Hepatic stellate cell (primary cell): Measurements from ENCODE around the gene DPP7.
"Not testable (repeated sequence)": the region's sequence is repeated elsewhere in the genome, so short reads cannot be mapped to it uniquely, and the experiment has no call there.

Experiments
- DNase-seq: peaks from one replicate; pipeline ENCODE4 v3.0.0; 2011; ENCODE audit warnings: low spot score

DPP7 gene

DNA sequence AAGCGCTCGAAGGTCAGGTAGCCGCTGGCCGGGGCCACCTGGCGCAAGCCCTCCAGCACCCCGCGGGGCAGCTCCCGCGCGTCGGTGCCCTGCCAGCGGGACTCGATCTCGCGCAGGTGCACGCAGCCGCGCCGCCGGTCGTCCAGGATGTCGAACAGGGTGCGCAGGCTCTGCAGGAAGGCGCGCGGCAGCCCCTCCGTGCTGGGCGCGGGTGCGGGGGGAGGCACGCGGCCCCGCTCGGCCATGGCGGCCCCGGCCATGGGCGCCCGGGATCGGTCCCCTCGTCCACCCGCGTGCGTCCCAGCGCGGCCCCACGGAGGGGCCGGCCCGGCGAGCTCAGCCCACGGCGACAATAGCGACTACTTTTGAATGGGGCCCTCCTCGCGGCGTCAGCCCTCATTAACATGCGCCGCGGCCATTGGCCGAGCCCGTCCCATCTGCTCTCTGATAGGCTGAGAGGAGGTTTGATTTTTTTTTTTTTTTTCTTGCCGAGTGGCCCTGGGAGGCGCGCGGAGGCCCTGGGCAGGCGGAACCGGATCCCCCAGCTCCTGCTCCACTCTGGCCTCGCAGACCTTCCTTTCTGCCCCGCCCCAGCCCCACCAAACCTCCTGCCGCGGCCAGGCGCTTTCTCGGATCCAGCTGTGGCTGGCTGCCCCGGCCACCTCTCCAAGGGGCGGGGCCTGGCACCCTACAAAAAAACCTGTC lies 44.2 kb downstream of the DPP7 start, which contains the start of gene SAPCD2:
TSS of gene SAPCD2 (minus strand) at position 357 of the 705 bp plus-strand sequence. CDS start at position 260, 97 bp downstream.
- peak; percentile 97 for DNase-seq

DNA sequence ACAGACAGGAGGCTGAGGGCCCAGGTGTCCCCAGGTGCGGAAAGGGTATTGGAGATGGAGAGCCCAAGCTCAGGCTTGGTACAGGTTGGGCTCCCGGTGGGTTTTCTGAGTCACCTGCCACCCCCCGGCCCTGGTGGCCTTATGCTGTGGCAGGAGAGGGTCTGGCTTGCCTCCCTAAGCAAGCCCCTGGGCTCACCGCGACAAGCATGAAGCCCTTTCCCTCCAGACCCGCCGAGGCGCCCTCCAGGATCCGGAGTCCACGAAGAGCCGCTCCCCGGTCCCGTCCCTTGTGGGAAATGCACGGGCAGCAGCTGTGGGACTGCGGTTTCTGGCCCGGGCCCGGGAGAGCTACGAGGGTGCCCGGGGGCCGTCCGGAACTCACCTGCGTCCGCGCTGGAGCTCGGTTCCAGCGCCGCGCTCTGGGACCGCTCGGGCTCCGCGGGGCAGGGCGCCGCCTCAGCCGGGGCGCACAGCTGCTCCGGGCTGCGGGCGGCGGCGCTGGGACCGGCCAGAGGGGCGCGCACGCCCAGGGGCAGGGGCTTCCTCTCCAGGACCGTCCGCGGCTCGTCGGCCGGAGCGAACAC lies 44.9 kb downstream of the DPP7 start:
- DNase-seq: no peak

DNA sequence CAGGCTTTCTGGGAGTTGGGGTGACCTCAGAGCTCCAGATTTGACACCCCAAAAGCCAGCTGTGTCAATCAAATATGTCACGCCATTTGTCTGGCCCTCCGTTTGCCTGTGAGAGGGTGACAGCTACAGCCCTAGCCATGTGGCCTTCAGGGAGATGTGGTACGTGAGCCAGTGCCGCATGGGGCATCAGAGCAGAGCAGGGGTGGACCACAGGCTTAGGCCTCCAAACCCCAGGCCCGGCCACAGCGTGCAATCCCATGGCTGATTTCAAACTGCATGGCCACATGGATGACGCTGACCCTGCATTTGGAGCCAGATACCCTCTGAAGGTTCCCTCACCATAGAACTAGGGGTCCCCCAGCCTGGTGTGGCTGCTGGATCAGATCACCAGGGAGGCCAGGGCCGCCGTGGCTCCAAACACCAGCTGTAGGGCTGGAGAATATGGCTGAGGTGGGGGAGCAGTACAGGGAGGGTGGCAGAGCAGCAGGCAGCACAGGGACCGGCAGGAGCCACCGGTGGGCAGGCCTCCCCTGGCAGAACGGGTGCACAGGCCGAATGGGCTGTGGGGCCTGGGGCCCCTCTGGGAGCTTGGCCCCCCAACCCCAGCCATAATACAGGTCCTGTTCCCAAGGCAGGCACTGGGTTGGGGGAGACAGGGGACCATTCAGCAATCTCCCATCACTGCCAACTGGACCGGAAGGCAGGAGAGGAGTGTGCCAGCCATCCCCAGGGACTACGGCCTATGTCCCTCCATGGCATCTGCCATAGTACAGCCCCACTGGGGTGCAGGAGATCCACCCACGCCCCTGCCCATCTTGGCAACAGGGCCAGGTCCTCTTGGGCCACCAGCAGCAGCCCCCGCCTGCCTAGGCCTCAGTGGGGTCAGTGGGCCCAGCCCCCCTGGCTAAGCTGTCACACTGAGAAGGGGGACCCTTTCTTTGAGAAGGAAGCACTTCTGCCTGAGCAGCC lies 45.7 kb downstream of the DPP7 start:
- no peak for DNase-seq

DNA sequence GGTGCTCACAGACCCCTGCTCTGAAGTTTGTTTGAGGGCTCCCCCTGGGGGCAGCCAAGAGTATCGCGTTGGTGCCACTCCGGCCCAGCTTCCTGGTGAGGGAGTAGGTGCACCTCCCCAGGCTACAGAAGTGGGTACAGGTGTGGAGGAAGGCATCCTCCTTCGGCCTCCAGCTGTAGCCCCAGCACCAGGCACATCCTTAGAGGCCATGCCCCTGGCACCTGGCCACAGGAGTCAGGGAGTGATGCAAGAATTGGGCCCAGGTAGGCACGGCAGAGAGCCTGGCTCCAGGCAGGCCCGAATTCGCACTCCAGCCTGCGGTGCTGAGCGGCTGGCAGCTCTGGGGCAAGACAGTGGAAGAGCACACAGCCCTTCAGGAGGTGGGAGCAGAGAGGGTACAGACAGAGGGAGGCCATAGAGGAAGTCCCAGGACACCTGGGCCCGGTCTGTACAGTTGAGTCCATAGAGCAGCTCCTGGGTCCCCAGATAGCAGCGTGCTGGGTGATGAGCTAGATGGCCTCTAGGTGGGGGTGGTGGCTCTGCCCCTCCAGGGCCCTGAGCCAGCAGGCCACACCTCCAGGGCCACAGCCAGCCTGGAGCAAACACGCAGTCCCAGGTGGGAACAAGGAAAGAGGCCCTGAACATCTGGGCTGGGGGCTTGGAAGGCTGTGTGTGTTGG lies 46.5 kb downstream of the DPP7 start:
- peak; percentile 90 for DNase-seq

DNA sequence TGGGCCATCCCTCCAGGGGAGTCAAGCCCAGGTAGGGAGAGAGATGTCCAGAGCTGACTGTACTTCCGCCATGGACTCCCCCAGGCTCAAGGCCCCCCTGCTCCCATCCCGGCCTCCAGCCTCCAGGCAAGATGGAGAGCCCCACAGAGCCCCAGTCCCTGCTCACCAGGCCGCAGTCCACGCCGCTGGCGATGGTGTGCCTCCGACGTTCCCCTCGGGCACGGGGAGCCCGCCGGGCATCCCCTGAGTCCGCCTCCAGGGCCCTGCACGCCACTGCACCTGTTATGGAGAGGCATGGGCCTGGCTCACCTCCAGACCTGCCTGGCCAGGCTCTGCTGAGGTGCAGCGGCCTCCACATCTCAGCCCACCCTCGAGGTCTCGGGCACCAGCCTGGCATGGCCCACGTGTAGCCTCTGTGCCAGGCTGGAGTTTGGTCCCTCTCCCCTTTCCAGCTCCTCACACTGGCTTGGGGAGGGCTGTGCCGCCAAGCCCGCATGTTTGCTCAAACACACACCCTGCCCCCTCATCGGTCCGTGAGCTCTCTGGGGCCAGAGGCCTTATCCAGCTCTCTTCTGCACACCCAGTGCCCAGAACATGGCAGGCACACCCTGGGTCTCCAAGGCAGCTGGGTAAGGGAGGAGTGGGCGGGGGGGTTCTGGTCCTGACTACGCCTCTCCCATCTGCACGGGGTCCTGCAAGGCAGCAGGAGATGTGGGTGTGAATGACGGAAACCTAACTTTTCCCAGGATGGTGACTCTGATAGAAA lies 48.3 kb downstream of the DPP7 start:
- DNase-seq: no peak

DNA sequence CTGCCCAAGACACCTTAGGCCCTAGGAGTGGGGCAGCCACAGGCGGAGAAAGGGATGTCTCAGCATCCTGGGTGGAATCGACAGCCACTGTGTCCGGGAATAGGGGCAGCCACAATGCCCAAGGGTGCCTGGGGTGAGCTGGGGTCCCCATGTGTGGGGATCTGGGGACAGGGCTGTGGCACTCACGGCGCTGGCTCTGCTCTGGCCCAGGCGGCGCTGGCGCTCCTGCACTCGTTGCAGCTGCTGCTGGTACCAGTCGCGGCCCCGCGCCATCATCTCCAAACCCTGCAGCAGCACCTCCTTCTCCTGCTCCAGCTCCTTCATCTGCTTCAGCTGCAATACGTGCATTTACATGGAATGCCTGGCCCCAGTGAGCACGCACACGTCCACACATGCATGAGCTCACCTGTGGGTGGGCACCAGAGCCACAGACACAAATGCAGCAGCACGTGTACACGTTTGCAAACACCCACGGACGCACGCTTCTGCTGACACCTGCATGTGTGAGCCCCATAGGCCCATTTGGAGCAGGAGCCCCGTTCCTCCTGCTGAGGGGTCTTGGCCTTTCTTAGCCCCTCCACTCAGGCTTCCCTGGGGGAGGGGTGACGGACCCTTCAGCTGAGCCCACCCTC lies 49.1 kb downstream of the DPP7 start:
- no peak for DNase-seq

DNA sequence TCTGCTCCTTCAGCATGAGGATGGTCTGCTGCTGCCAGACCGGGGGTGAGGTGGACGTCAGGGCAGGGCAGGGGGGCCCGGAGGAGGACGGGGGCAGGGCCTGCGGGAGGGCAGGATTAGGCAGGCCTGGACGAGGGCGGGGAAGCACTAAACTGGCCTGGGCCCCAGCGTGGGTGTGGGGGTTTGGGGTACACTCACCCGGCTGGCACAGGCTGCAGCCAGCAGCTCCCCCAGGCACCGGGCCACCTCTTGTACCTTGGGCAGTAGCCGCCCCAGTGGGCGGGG lies 49.7 kb downstream of the DPP7 start:
- DNase-seq: no peak

DNA sequence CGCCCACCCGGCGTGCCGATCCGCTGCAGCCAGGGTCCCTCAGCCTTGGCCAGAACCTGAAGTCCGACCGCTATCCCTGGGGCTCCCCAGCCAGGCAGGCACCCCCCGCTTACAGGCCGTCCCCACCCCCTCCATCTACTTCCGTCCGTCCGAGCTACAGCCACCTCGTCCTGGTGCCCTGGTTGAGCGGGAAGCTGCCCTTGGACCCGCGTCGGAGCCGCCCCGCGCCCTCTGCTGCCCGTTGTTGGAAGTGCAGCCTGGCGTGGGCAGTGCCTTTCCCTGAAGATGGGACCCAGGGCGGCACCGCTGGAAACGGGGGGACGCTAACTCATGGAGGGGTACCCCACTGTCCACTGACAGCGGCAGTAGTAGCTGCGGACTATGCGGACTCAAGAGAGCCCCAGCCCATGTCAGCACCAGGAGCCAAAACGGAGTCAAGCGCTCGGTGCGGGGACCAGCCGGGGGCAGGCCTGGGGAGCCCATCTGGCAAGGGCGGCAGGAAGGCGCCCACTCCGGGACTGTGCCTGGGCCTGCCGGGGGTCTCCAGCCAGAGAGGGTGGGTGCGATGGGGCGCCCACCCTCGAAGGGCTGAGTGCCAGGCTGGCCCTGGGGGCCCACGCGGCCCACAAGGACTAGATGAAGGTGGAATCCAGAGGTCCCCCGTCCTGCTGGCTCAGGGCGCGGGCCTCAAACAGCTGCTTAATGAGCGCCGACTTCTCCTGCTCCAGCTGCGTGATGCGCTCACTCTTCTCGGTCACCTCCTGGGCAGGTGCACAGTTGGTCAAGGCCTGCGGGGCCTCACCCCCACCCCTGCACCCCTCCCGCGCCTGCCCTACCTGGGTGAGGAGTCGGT lies 50.3 kb downstream of the DPP7 start:
- peak; percentile 68 for DNase-seq

DNA sequence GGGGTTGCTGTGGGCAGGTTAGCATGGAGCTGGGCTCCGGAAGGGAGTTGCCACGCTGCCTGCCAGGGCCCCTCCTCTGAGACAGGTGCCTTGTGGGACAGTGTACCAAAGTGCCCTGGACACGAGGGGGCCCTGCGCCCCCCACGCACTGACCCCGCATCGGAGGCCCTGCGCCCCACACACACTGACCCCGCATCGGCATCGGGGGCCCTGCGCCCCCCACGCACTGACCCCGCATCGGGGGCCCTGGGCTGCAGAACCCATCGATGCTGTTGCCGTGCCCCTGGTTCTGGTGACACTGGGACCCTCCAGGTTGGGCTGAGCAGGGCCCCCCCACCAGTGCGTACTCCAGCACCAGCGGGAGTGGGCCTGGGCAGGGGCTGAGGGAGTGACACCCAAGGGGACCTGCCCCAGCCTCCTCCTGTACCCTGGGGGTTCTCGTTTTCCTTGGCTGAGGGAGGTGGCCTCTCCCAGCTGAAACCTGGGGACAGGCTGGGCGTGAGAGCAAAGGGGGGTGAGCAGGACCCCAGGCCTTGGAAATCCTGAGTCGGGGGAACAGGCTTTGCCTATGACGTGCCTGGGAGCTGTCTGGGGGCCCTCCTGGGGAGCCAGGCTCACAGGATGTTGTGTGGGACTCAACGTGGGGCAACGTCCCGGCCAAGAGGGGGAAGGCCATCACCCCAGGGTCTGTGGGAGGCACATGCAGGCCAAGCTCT lies 51.1 kb downstream of the DPP7 start:
- no peak for DNase-seq

DNA sequence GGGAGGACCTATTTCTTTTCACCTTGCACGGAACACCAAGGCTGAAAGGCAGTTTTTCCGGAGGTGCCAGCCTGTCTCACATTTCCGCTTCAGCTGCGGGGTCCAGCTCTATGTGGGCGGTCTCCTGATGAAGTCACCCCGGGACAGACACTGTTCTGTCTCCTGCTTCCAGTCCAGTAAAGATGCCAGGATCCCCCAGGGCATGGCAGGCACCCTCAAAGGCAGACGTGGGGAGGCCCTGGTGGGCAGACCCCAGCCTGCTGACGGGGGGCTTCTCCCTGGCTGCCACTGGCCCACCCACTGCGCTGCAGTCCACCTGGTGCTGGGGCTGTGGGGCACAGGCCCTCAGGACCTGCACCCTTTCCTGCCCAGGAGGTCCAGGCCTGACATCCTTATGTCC lies 51.7 kb downstream of the DPP7 start:
- not testable (repeated sequence) for DNase-seq

DNA sequence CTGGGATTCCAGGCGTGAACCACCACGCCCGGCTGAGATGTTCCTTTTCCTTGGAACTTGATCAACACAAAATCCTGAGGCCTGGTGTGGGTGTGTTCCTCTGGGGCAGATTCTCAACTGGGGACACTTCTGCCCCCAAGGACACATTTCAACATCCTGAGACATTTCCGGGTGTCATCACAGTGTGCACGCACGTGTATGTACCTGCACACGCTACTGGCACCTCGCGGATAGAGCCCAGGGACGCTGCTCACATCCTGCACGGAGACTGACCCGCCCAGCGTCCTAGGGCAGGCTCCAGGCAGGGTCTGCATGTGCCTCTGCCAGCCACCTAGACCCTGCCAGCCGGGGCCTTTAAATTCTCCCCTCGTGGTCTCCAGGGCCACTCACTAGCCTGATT lies 52.1 kb downstream of the DPP7 start:
- no peak for DNase-seq
